ENCODE measurements around the gene TSPEAR.
"Not testable (repeated sequence)": the region's sequence is repeated elsewhere in the genome, so short reads cannot be mapped to it uniquely, and the experiment has no call there.

The TSPEAR gene

DNA sequence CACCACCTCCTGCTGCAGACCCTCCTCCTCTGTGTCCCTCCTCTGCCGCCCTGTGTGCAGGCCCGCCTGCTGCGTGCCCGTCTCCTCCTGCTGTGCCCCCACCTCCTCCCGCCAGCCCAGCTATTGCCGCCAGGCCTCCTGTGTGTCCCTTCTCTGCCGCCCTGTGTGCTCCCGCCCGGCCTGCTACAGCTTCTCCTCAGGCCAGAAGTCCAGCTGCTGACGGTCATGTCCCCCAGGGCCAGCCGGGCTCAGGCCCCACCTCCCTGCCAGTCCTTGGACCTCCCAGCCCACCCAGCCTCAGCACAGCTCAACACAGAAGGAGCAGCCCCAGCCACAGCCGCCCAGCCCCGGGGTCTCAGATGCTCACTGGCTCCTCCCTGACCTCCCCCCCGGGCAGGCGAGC lies 83.5 kb downstream of the TSPEAR start:
- DNase-seq (ENCODE audit: low read depth in 2 of 2) = not testable (repeated sequence)

DNA sequence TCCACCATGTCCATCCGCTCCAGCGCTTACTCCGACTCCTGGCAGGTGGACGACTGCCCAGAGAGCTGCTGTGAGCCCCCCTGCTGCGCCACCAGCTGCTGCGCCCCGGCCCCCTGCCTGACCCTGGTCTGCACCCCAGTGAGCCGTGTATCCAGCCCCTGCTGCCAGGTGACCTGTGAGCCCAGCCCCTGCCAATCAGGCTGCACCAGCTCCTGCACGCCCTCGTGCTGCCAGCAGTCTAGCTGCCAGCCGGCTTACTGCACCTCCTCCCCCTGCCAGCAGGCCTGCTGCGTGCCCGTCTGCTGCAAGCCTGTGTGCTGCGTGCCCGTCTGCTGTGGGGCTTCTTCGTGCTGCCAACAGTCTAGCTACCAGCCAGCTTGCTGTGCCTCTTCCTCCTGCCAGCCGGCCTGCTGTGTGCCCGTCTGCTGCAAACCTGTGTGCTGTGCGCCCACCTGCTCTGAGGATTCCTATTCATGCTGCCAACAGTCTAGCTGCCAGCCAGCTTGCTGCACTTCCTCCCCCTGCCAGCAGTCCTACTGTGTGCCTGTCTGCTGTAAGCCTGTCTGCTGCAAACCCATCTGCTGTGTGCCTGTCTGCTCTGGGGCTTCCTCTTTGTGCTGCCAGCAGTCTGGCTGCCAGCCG lies 84.1 kb downstream of the TSPEAR start:
- not testable (repeated sequence) for DNase-seq (ENCODE audit: low read depth in 2 of 2)

DNA sequence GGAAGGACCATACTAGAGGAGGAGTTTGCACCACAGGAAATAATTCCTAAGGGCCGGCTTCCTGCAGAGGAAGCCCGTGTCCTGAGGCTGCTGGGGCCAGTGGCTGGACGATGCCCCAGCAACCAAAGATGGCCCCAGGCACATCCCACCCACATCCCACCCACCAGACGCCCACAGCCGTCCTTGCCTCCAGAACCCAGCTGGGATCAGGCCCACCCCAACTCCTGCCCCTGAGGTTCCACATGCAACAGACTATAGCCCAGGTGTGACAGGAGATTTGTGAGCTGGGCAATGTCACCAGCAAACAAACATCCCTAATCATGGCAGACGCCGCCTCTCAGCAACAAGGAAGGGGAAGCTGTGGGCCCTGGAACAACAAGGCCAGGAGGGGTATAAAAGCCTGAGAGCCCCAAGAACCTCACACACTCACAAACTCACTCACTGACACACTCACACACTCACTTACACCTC lies 84.7 kb downstream of the TSPEAR start, which contains the start of gene KRTAP10-9:
TSS of gene KRTAP10-9 (plus strand) at position 421 of the 471 bp plus-strand sequence. CDS start 79 bp downstream, outside the sequence.
- DNase-seq (ENCODE audit: low read depth in 2 of 2) = no peak

DNA sequence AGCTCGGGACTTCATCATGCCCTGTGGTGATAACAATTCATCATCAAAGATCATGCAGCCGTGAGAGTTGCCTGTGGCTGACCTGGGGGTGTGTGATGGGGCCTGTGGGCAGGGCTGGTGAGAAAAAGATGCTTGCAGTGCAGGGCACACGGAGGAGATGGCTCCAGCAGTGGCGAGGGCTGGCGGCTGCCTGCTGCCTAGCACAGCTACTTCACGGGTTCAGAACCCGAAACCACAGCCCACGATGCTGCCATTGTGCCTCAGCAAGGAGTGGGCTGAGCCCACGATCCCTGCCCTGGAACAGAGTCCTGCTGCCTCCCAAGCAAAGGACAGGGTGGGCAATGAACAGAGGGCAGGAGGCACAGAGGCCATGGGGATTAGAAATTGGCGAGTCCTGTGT lies 85.1 kb downstream of the TSPEAR start:
- DNase-seq (ENCODE audit: low read depth in 2 of 2) = no peak

DNA sequence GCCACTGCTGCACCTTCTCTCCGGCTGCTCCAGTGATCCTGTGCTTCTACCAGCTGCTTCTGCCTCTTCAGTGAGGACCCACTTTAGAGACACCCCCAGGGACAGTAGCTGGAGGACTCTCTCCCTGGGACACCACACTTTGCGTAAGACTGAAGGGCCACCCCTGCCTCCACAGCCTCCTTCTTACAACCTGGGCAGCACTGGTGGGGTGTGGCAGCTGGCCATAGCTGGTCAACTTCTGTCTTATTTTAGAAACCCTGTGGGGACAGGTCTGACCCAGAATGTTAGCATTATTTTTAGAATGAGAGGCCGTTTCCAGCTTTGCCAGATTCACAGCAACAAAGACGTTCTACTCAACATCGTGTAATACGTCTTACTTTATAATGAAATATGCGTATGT lies 85.6 kb downstream of the TSPEAR start:
- DNase-seq (ENCODE audit: low read depth in 2 of 2) = no peak

DNA sequence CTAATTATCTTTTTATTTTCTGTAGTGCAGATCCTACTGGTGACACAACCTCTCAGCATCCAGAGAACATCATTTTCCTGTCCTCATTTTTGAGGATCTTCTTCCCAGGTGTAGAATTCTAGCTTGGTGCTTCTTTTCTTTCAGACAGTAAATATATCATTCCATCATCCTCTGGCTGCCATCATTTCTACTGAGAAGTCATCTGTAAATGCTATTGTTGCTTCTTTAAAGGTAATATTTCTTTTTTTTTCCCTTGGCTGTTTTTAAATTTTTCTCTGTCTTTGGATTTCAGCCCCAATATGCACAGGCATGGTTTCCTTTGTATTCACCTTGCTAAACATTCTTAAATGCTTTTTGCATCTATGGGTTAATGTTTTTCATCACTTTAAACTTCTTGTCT lies 87.8 kb downstream of the TSPEAR start:
- DNase-seq (ENCODE audit: low read depth in 2 of 2) = no peak

DNA sequence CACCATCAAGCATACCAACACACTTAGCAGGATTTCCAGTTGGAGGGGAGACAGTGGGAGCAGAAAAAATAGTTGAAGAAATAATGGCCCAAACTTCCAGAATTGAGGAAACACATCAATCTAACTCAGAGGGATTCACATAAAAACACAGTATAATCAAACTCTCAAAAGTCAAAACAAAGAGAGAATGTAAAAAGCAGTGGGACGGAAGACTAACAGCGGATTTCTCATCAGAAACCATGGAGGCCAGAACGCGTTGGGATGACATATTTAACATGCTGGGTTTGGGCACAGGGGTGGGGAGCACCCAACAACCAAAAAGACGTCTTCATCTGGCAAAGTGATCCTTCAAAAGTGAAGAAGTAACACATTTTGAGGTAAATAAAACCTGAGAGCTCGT lies 91.5 kb downstream of the TSPEAR start:
- DNase-seq (ENCODE audit: low read depth in 2 of 2) = no peak

DNA sequence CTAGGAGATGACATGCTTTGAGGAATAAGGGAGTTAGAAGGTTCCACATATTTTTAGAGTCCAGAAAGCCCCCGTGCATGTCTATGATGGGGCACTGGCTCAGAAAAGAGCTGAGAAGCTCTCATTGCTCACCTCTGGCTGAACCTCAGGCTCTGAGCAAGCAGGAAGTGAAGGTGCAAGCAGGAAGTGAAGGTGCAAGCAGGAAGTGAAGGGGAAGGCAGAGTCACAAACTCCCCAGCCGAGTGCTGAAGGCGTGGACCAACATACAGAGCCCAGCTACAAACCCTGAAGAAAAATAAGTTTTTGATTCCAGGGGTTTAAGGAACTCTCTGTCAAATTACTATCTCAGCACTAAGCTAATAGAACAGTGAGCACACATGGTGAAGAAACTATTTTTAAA lies 92.5 kb downstream of the TSPEAR start:
- DNase-seq (ENCODE audit: low read depth in 2 of 2) = peak; percentile 23 to 53

DNA sequence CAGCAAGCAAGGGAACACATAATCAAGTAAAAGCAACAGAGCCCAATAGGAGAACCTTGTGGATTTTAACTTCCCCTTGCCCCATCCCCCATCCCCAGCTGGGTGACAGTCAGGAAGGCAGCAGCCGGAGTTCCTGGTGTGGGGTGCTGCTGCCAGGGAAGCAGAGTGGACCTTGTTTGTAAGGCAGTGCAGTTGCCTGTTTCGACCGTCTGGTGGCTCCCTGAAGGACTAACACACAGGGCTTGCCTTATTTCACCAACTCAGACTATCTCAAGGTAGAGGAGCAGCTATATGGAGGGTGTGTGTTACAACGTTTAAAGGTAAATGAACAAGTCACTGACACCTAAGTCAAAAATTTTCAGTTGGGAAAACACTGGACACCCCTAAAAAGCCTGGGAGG lies 92.9 kb downstream of the TSPEAR start:
- DNase-seq (ENCODE audit: low read depth in 2 of 2) = no peak

DNA sequence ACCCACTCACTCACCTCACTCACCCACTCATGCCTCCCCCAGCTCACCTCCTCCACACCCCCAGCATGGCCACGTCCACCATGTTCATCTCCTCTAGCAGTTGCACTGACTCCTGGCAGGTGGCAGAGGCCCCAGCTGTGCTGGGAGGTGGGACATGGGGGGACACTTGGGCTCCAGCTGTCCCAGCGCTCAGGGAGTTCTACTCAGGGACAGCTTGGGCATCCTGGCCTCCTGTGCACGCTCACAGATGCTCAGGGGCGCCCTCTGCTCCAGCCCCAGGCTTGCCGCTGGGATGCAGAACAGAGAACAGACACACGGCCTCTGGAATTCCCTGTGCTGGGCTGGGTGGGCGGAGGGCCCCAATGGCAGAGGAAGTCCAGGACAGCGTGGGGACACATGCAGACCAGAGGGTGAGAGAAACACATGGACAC lies 94.3 kb downstream of the TSPEAR start:
- DNase-seq (ENCODE audit: low read depth in 2 of 2) = no peak

DNA sequence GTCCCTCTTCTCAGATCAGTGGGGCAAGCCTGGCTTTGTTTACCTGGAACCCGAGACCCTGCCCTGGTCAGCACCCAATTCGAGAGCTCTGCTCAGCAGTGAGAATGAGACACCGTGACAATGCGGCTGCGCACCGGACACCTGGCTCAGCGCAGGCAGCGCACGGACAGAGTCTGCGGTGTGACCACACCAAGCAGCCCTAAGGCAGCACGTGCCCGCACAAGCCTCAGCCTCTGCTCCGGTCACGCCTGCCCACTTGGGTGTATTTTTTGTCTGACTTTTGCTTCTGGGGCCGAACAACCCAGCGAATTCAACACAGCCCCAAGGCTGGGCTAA lies 94.8 kb downstream of the TSPEAR start:
- no peak for DNase-seq (ENCODE audit: low read depth in 2 of 2)

DNA sequence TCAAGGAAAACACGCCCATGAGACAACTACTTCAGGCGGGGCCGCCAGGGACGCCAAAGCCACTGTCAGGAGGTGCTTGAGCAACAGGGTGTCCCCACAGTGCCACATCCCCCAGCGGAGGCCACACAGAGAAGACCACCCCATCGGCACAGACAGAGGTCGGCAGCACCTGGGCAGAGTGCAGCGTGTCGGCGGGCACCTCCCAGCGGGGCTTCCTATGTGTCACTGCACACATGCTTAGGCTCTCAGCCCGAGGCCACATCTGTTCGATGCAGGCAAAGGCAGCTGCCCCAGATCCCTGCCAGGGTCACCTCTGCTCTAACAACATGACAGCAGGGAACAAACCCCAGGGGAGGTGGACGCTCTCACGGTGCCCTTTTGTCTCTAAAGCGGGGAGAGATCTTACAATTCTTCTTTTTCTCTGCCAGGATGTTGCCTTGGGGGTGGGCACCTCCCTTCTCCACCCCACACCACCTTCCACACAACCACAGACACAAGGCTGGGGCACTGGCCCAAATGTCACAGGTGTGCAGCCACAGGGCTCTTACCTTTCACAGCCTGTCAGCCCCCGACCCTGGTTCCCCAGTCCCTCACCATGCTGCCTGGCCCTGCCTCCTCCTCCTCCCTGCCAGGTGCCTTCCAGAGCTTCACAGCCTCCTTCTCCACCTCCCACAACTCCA lies 95.3 kb downstream of the TSPEAR start:
- no peak for DNase-seq (ENCODE audit: low read depth in 2 of 2)

DNA sequence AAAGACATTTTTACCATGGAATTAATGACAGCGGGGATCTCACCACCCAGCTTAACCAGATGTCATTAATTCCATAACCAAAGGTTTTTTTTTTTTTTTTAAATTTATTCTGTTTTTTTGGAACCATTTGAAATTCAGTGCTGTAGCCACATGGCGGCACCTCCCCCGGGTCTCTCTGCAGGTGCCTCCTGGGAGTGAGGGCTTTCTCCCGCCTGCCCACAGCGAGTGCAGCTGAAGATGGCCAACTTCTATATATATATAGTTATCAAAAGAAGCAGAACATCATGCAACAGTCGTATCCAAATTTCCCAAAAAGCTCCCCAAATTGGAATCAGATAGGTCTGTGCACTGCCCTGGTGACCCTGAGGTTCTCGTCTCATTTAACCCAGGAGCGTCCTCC lies 95.9 kb downstream of the TSPEAR start:
- no peak for DNase-seq (ENCODE audit: low read depth in 2 of 2)

DNA sequence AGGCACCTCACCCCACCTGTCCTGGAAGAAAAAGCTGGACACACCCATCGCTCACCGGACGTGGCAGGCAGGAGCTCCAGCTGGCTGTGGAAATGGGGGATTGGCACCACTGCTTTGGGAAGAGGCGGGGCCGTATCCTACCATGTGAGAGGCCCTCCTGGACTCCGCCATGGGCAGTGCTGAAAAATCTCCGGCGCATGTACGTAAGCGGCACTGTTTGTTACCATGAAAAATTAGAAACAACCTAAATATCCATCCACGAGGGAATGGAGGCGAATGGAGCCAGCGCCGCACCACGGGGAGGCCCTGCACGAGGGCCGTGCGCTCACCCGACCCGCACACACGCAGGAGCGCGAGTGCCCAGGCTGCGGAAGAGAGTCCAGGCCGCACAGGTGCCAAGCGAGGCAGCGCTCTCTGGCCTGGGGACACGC lies 96.4 kb downstream of the TSPEAR start:
- DNase-seq (ENCODE audit: low read depth in 2 of 2) = no peak

DNA sequence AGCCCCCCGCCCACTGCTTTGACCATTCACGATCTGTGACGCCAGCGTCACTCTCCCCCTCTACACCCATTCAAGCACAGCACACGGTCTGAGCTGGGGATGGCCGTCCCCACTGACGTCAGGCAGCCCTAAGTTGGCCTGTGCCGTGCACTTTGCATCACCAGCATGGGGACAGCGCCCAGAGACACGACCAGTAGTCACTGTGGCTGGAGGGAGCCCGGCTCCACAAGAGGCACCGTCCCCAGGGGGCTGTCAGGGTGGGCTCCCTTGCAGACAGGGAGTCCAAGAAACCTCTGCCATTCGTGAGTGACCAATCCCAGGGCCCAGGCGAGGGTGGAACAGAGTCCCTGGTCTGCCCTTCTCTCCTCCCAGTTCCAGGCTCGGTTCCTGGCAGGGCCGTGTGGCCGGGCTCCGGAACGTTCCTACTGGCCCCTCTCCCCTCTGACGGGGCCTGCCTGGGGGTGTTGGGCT lies 97.2 kb downstream of the TSPEAR start:
- no peak for DNase-seq (ENCODE audit: low read depth in 2 of 2)

DNA sequence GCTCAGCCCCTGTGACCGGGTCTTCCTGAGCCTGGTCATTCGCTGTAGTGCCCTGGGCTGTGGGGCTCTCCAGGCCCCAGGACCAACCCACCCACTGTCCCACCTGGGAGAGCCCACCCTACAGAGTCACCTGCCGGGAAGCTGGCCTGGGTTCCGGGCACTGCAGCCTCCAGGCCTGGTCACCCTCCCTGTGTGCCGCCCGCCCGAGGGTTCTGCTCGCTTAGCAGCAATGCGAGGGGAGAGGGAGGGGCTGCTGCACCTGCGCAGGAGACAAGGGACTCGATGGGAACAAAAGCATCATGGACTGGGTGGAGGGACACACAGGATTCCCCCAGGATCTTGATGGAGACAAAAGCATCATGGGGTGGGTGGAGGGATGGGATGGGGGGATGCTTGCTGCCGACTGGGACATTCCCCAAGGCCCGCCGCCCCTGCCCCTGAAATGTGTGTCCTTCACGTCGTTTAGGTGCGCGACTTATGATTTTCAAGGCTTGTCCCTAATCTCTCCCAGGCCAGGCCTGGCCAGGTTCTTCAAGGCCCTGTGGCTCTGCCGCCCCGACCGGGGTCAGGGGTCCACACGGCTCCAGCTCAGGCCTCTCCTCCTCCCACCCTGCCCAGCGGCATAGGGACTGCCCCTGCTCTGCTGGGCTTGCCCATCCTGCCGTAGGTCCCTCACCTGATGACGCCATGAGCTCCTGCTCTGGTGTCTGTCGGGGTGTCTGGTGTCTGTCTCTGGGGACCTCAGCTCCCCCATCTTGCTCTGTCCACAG lies 97.8 kb downstream of the TSPEAR start:
- no peak for DNase-seq (ENCODE audit: low read depth in 2 of 2)

DNA sequence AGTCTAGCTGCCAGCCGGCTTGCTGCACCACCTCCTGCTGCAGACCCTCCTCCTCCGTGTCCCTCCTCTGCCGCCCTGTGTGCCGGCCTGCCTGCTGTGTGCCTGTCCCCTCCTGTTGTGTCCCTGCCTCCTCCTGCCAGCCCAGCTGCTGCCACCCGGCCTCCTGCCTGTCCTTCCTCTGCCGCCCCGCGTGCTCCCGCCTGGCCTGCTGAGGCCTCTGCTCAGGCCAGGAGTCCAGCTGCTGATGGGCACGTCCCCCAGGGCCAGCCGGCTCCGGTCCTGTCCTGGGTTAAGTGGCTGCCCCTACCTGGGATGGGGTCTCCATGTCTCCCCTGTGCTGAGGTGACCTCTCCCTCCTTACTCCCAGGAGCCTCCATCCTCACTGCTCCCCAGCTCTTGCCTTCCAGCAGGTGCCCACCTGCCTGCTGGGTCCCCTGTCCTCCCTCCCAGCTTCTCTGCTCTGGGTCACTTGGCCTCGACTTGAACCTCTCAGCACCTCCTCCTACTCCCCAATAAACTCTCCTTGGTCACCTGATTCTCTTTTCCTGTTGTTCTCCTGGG lies 98.6 kb downstream of the TSPEAR start:
- no peak for DNase-seq (ENCODE audit: low read depth in 2 of 2)

DNA sequence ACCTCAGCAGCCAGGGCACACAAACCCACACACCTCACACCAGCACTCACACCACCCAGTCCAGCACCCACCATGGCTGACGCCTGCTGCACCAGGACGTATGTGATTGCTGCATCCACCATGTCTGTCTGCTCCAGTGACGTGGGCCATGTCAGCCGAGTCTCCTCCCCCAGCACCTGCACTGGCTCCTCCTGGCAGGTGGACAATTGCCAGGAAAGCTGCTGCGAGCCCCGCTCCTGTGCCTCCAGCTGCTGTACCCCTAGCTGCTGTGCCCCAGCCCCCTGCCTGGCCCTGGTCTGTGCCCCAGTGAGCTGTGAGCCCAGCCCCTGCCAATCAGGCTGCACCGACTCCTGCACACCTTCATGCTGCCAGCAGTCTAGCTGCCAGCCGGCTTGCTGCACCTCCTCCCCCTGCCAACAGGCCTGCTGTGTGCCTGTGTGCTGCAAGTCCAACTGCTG lies 99.3 kb downstream of the TSPEAR start, which contains the start of gene KRTAP10-8:
TSS of gene KRTAP10-8 (plus strand) at position 51 of the 458 bp plus-strand sequence. CDS start at position 73, 22 bp downstream.
- no peak for DNase-seq (ENCODE audit: low read depth in 2 of 2)

DNA sequence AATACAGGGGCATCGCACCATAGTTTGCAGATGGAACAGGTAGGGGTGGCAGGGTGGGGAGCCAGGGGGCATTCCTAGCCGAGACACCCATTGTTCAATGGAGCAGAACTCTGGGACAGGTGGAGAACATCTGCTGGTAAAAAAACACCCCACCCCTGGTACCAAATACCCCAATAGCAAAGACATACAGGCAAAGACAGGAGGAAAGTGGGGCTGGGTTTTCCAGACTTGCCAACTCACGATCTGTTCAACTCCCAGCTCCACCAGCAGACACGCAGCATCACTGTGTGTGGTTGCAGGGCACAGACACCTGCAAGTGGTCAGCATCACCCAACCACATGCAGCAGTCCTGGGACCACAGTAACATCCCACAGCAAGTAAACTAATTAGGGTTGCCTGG lies 99.8 kb downstream of the TSPEAR start:
- no peak for DNase-seq (ENCODE audit: low read depth in 2 of 2)

DNA sequence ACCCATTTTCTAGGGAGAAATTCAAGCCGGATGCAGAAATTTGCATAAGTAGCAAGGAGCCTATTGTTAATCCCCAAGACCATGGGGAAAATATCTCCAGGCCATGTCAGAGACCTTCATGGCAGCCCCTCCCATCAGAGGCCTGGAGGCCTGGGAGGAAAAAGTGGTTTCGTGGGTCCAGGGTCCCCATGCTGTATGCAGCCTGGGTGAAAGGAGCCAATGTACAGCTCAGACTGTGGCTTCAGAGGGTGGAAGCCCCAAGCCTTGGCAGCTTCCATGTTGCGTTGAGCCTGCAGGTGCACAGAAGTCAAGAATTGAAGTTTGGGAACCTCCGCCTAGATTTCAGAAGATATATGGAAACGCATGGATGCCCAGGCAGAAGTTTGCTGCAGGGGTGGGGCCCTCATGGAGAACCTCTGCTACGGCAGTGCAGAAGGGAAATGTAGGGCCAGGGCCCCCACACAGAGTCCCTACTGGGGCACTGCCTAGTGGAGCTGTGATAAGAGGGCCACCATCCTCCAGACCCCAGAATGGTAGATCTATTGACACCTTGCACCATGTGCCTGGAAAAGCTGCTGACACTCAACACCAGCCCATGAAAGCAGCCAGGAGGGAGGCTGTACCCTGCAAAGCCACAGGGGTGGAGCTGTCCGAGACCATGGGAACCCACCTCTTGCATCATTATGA lies 101.1 kb downstream of the TSPEAR start:
- DNase-seq (ENCODE audit: low read depth in 2 of 2) = not testable (repeated sequence)

DNA sequence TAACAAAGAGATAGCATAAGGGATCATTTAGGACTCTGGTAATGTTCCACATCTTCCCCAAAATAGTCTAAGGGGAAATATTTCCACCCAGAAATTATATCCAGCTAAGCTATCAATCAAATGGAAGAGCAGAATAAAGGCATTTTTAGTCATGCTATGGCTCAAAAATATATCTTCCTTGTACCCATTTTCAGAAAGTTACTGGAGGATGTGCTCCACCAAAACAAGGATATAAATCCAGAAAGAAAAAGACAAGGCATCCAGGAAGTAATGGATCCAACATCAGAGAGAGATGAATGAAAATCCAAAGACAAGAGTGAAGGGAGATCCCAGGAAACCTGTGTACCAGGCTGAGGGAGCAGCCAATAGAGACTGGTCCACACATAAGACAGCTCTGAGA lies 102.2 kb downstream of the TSPEAR start:
- DNase-seq (ENCODE audit: low read depth in 2 of 2) = no peak

All from stimulated activated CD4-positive, alpha-beta T cell treated with anti-CD3 and anti-CD28 coated beads, Interleukin-1b, Interleukin-23, amount 100 ng/mL, for 4 hours (primary cell).